MM.1S (cell line): Measurements from ENCODE around the gene DUSP28.

Source experiments
- EZH2 ChIP-seq: fragments of 300-600 bp; sonication (generic); optimal IDR thresholded peaks from 2 replicates; pipeline ENCODE3; 2017; ENCODE audit warnings: low read depth, mild to moderate bottlenecking, antibody characterized with exemption, low read length, mixed read lengths
- EZH2phosphoT487 ChIP-seq: fragments of 300-600 bp; sonication (generic); IDR thresholded peaks from 2 replicates; pipeline ENCODE4 v1.6.1; 2018; ENCODE audit warnings: antibody characterized with exemption, low read length
- TF ChIP-seq, protein P1 (sequence below): fragments of 300-600 bp; sonication (generic); IDR thresholded peaks from 2 replicates; pipeline ENCODE4 v1.5.1; 2016; ENCODE audit warnings: antibody characterized with exemption, low read length, mixed read lengths

GRCh38 chr2:240553956-240554480, 6.1 kb upstream of the DUSP28 start:
- TF ChIP-seq, protein P1, sequence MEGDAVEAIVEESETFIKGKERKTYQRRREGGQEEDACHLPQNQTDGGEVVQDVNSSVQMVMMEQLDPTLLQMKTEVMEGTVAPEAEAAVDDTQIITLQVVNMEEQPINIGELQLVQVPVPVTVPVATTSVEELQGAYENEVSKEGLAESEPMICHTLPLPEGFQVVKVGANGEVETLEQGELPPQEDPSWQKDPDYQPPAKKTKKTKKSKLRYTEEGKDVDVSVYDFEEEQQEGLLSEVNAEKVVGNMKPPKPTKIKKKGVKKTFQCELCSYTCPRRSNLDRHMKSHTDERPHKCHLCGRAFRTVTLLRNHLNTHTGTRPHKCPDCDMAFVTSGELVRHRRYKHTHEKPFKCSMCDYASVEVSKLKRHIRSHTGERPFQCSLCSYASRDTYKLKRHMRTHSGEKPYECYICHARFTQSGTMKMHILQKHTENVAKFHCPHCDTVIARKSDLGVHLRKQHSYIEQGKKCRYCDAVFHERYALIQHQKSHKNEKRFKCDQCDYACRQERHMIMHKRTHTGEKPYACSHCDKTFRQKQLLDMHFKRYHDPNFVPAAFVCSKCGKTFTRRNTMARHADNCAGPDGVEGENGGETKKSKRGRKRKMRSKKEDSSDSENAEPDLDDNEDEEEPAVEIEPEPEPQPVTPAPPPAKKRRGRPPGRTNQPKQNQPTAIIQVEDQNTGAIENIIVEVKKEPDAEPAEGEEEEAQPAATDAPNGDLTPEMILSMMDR = no peak
- TF ChIP-seq EZH2 = no peak
- TF ChIP-seq EZH2phosphoT487 = no peak
